HEK293T (cell line): ENCODE data around the gene TJP2.

Experiments
- ARNT ChIP-seq: fragments of 450-650 bp; IDR thresholded peaks from 2 replicates; pipeline ENCODE4 v1.6.1; 2017; ENCODE audit warnings: mild to moderate bottlenecking
- BHLHE40 ChIP-seq: fragments of 450-650 bp; IDR thresholded peaks from 2 replicates; pipeline ENCODE4 v1.6.1; 2016; ENCODE audit warnings: mild to moderate bottlenecking, moderate library complexity, borderline replicate concordance
- CTBP1 ChIP-seq: fragments of 450-650 bp; IDR thresholded peaks from 2 replicates; pipeline ENCODE4 v1.6.1; 2016; ENCODE audit warnings: borderline replicate concordance
- FOXA1 ChIP-seq: fragments of 450-650 bp; IDR thresholded peaks from 2 replicates; pipeline ENCODE4 v1.6.1; 2016; ENCODE audit warnings: mild to moderate bottlenecking
- FOXM1 ChIP-seq: fragments of 450-650 bp; IDR thresholded peaks from 2 replicates; pipeline ENCODE4 v1.6.1; 2017; ENCODE audit warnings: mild to moderate bottlenecking, borderline replicate concordance
- PKNOX1 ChIP-seq: fragments of 450-650 bp; IDR thresholded peaks from 2 replicates; pipeline ENCODE4 v1.6.1; 2016
- SP1 ChIP-seq: fragments of 450-650 bp; IDR thresholded peaks from 2 replicates; pipeline ENCODE4 v1.6.1; 2017
- TARDBP ChIP-seq: fragments of 450-650 bp; IDR thresholded peaks from 2 replicates; pipeline ENCODE4 v1.6.1; 2016
- ZNF384 ChIP-seq: fragments of 450-650 bp; IDR thresholded peaks from 2 replicates; pipeline ENCODE4 v1.6.1; 2016

- TF ChIP-seq FOXM1 (no peak), TARDBP (no peak), BHLHE40 (no peak), SP1 (no peak), FOXA1 (no peak), CTBP1 (no peak), ZNF384 (no peak), PKNOX1 (no peak), ARNT (no peak)
Measured at GRCh38 chr9:69214939-69215338, 40.9 kb downstream of the TJP2 start.
